CD14-positive monocyte (primary cell): ENCODE measurements around the gene SNX8. TPM values are rescaled to one million over a fixed set of nuclear protein-coding genes. Genes with fewer than 3 reads are reported as not detected.

ENCODE experiments used
- DNase-seq, 3 donors: peaks; one replicate each; pipeline ENCODE4 v3.0.0-alpha.2; 2011 to 2022
- H2AFZ ChIP-seq: 2 replicates; pipeline ENCODE4 v1.6.0; 2012; ENCODE audit warnings: mild to moderate bottlenecking, low read depth, low read length, inconsistent platforms; ENCODE audit not compliant: insufficient read depth, poor library complexity, severe bottlenecking
- H3K27ac ChIP-seq, 2 donors: 1 replicate in 1 of 2; 2 replicates in 1 of 2; pipeline ENCODE4 v1.5.1; 2012 to 2013; ENCODE audit warnings: low read length in 2 of 2, control low read depth in 1 of 2, inconsistent platforms in 1 of 2, low read depth in 1 of 2, mild to moderate bottlenecking in 1 of 2
- H3K27me3 ChIP-seq, 2 donors: one replicate each; pipeline versions ENCODE4 v1.6.0 to v1.6.1; 2011 to 2013; ENCODE audit warnings: low read length in 2 of 2; ENCODE audit not compliant: control insufficient read depth in 2 of 2, insufficient read depth in 2 of 2
- H3K36me3 ChIP-seq, 2 donors: replicated peaks in 1 of 2; 1 replicate in 1 of 2; 2 replicates in 1 of 2; pipeline versions ENCODE4 v1.5.1 to v1.6.1; 2012 to 2013; ENCODE audit warnings: low read length in 2 of 2, control low read depth in 1 of 2, inconsistent platforms in 1 of 2, mild to moderate bottlenecking in 1 of 2; ENCODE audit not compliant: insufficient read depth in 2 of 2, control insufficient read depth in 1 of 2
- H3K4me1 ChIP-seq, 2 donors: 1 replicate in 1 of 2; 2 replicates in 1 of 2; pipeline versions ENCODE4 v1.5.1 to v1.6.1; 2012 to 2013; ENCODE audit warnings: low read length in 2 of 2, control low read depth in 1 of 2, inconsistent platforms in 1 of 2, mild to moderate bottlenecking in 1 of 2, moderate library complexity in 1 of 2; ENCODE audit not compliant: insufficient read depth in 2 of 2, control insufficient read depth in 1 of 2
- H3K4me2 ChIP-seq: replicated peaks from 2 replicates; pipeline ENCODE3; 2012; ENCODE audit warnings: low read length, moderate library complexity, mild to moderate bottlenecking; ENCODE audit not compliant: poor library complexity, severe bottlenecking; ENCODE audit errors: extremely low read depth
- H3K4me3 ChIP-seq, 3 experiments: fragments of 200-600 bp in 1 of 3; sonication (generic) in 1 of 3; replicated peaks in 1 of 3; 1 replicate in 2 of 3; 2 replicates in 1 of 3; pipeline ENCODE4 v1.5.1; 2011 to 2013; ENCODE audit warnings: low read length in 3 of 3, mild to moderate bottlenecking in 3 of 3, control low read depth in 2 of 3, low read depth in 2 of 3, inconsistent platforms in 1 of 3, moderate library complexity in 1 of 3
- H3K79me2 ChIP-seq: 2 replicates; pipeline ENCODE4 v1.6.0; 2012; ENCODE audit warnings: mild to moderate bottlenecking, control low read depth, inconsistent platforms, low read length, moderate library complexity; ENCODE audit not compliant: insufficient read depth
- H3K9ac ChIP-seq: 2 replicates; pipeline ENCODE4 v1.6.0; 2017; ENCODE audit warnings: low read length, mild to moderate bottlenecking; ENCODE audit not compliant: insufficient read depth, poor library complexity, severe bottlenecking
- H3K9me3 ChIP-seq, 2 donors: replicated peaks in 1 of 2; 1 replicate in 1 of 2; 2 replicates in 1 of 2; pipeline versions ENCODE4 v1.5.1 to v1.6.1; 2012 to 2013; ENCODE audit warnings: low read length in 2 of 2, control low read depth in 1 of 2; ENCODE audit not compliant: control insufficient read depth in 1 of 2, insufficient read depth in 1 of 2
- H4K20me1 ChIP-seq: 2 replicates; pipeline ENCODE4 v1.6.0; 2012; ENCODE audit warnings: mild to moderate bottlenecking, low read length, control low read depth, moderate library complexity; ENCODE audit not compliant: insufficient read depth
- H3K27ac Mint-ChIP-seq, 7 donors: one replicate each; pipeline ENCODE4 v1.8.0; 2020; ENCODE audit warnings: mild to moderate bottlenecking in 7 of 7, mixed read lengths in 7 of 7, moderate library complexity in 6 of 7, inconsistent platforms in 2 of 7
- H3K27me3 Mint-ChIP-seq, 3 donors: one replicate each; pipeline ENCODE4 v1.8.0; 2021 to 2022; ENCODE audit warnings: low read depth in 3 of 3, mild to moderate bottlenecking in 3 of 3, mixed read lengths in 3 of 3, moderate library complexity in 3 of 3, inconsistent platforms in 1 of 3
- H3K36me3 Mint-ChIP-seq, 2 donors: one replicate each; pipeline ENCODE4 v1.8.0; 2020; ENCODE audit warnings: mixed read lengths in 2 of 2, inconsistent platforms in 1 of 2, mild to moderate bottlenecking in 1 of 2
- H3K4me1 Mint-ChIP-seq: one replicate; pipeline ENCODE4 v1.8.0; 2020; ENCODE audit warnings: mild to moderate bottlenecking, mixed read lengths
- H3K4me3 Mint-ChIP-seq, 2 donors: one replicate each; pipeline ENCODE4 v1.8.0; 2020; ENCODE audit warnings: mild to moderate bottlenecking in 2 of 2, mixed read lengths in 2 of 2, moderate library complexity in 1 of 2
- H3K9me3 Mint-ChIP-seq, 7 donors: one replicate each; pipeline ENCODE4 v1.8.0; 2020 to 2022; ENCODE audit warnings: mixed read lengths in 7 of 7, mild to moderate bottlenecking in 6 of 7, moderate library complexity in 6 of 7, inconsistent platforms in 2 of 7
- CTCF ChIP-seq: fragments of 200-600 bp; IDR thresholded peaks from one replicate; pipeline ENCODE4 v1.8.0; 2022; ENCODE audit warnings: antibody characterized with exemption, mild to moderate bottlenecking
- WGBS: methylation state at CpG from one replicate; pipeline ENCODE4 v1.1.5; 2013; ENCODE audit warnings: missing lambda C conversion rate; ENCODE audit not compliant: insufficient coverage; 5-methylcytosine and 5-hydroxymethylcytosine counted together
- intact Hi-C, 2 donors: fragments of 100-400 bp; cut with micrococcal nuclease; formaldehyde crosslinking; loops; one replicate each; pipeline versions ENCODE4 v1.15.0 to v1.15.1; 2023
- polyA plus RNA-seq, 3 donors: library from polyadenylated mRNA; depleted of rRNA in 1 of 3; unstranded in 2 of 3; stranded (reverse) in 1 of 3; fragments of 300-500 nt in 2 of 3; fragments of >200 nt in 1 of 3; fragmentation: Illumina TruSeq in 2 of 3; gene quantifications; 1 replicate in 2 of 3; 2 replicates in 1 of 3; pipeline ENCODE4 v1.2.3, GENCODE V29; 2012 to 2021

The SNX8 gene
- polyA plus RNA-seq, 3 donors: 15.4 to 43.7 (median 41.9) TPM

DNA sequence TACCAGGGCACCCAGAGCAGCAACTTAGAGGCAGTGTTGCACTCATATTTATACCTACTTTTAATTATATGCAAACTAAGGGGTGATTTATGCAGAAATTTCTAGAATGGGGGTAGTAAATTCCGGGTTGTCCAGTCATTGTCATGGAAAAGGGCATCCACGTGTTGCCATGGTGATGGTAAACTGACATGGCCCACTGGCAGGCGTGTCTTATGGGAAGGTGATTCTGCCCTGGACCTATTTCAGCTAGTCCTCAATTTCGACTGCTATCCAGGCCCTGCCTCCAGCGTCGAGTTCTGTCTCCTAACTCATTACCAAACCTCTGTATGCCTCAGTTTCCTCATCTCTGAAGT is 12.8 kb downstream of the SNX8 start:
- intact Hi-C loops: no loop called here
- Mint-ChIP-seq H3K9me3 (peaks cover 0 to 2% (median 1%) of the 10 kb centered on the region in 7 donors), H3K27me3 (peaks cover 0 to 3% (median 3%) of the 10 kb centered on the region in 3 donors), H3K27ac (peak overlapping the region in 2 of 7 donors; percentile 14 to 45), H3K36me3 (peaks cover 1 to 14% of the 10 kb centered on the region in 2 donors), H3K4me1 (peaks cover 30% of the 10 kb centered on the region), H3K4me3 (no peak overlapping the region)
- WGBS: 95% methylated on average over 5 of the region's 6 CpGs
- H3K27me3 ChIP-seq: no peaks in the 10 kb centered on the region
- peaks cover 11% of the 10 kb centered on the region for H4K20me1 ChIP-seq
- H3K4me1 ChIP-seq: peaks cover 15 to 25% of the 10 kb centered on the region in 2 donors
- no peaks in the 10 kb centered on the region for H3K36me3 ChIP-seq
- H2AFZ ChIP-seq: no peak overlapping the region
- H3K9ac ChIP-seq: no peak overlapping the region
- no peaks in the 10 kb centered on the region for H3K9me3 ChIP-seq
- peaks cover 35% of the 10 kb centered on the region for H3K79me2 ChIP-seq
- no peak overlapping the region for H3K4me3 ChIP-seq
- no peak overlapping the region for H3K27ac ChIP-seq
- no peak overlapping the region for H3K4me2 ChIP-seq
- no peak for TF ChIP-seq CTCF
- no peak for DNase-seq

DNA sequence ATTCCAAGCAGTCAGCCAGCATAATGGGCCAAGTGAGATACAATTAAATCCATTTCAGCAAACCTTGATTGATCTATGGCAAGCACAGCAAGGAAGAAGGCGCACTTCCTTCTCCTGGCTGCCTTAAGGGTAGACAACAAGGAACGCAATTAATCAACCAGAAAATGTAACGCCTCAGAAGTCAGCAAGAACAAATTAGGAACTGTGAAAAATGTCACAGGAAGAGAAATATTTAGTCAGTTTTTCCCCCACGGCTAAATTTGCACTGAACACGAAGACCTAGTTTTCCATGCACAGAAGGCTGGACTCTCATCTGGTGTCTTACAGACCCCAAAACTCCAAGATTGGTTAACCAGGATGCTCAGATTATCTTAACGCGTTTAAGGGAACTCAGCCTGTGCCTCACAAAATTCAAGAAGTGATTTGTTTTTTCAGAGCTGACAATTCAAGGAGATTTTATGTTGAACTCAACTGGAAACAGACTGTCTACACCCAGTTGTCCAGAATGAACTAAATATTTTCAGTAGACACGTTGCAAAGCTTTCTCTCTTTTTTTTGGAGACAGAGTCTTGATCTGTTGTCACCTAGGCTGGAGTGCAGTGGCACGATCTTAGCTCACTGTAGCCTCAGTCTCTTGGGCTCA is 14.2 kb downstream of the SNX8 start:
- H3K36me3 Mint-ChIP-seq: peaks cover 0 to 14% of the 10 kb centered on the region in 2 donors
- H3K36me3 ChIP-seq: no peaks in the 10 kb centered on the region
- peaks cover 7% of the 10 kb centered on the region for H4K20me1 ChIP-seq
- peak in 2 of 3 donors; percentile 8 to 49 for DNase-seq
- H3K27me3 ChIP-seq: no peaks in the 10 kb centered on the region
- H3K4me2 ChIP-seq: peak overlapping the region; percentile 46
- peak overlapping the region in 1 of 3 experiments; percentile 44 for H3K4me3 ChIP-seq
- no peaks in the 10 kb centered on the region for H3K9me3 ChIP-seq
- peaks cover 15 to 25% of the 10 kb centered on the region in 2 donors for H3K4me1 ChIP-seq
- 27% methylated on average over 5 of the region's 9 CpGs for WGBS
- peak overlapping the region; percentile 22 for H3K9ac ChIP-seq
- H3K27ac ChIP-seq: peak overlapping the region in 1 of 2 donors; percentile 64
- intact Hi-C loops: no loop called here
- peak overlapping the region in 6 of 7 donors; percentile 46 to 77 (median 70) for H3K27ac Mint-ChIP-seq
- peak overlapping the region; percentile 32 to 76 for H3K4me3 Mint-ChIP-seq
- peaks cover 0 to 2% (median 1%) of the 10 kb centered on the region in 3 donors for H3K27me3 Mint-ChIP-seq
- H2AFZ ChIP-seq: peak overlapping the region; percentile 33
- peaks cover 24% of the 10 kb centered on the region for H3K79me2 ChIP-seq
- H3K9me3 Mint-ChIP-seq: peaks cover 0 to 2% (median 0%) of the 10 kb centered on the region in 7 donors
- H3K4me1 Mint-ChIP-seq: peaks cover 30% of the 10 kb centered on the region
- no peak for TF ChIP-seq CTCF
